Neural cell (in vitro differentiated cells): ENCODE results near the gene HMGB1. TPM values are rescaled to one million over a fixed set of nuclear protein-coding genes. Genes with fewer than 3 reads are reported as not detected.

Experiments used
- H2AFZ ChIP-seq: fragments of 200-600, 300-800 bp; sonication (generic), shearing (Covaris generic); 2 replicates; pipeline ENCODE4 v1.6.0; 2014; ENCODE audit warnings: low read depth, mild to moderate bottlenecking, antibody characterized with exemption, low read length, moderate library complexity
- H3F3A ChIP-seq: fragments of 200-600 bp; shearing (Covaris generic); 2 replicates; pipeline ENCODE4 v1.6.1; 2016; ENCODE audit warnings: mild to moderate bottlenecking, moderate library complexity, mixed read lengths, antibody characterized with exemption, low read length; ENCODE audit not compliant: insufficient read depth, poor library complexity, severe bottlenecking
- H3K27ac ChIP-seq: fragments of 200-600, 300-800 bp; sonication (generic), shearing (Covaris generic); 2 replicates; pipeline ENCODE4 v1.5.1; 2014; ENCODE audit warnings: mild to moderate bottlenecking, low read length, moderate library complexity
- H3K27me3 ChIP-seq: fragments of 300-800, 200-600 bp; sonication (generic), shearing (Covaris generic); 2 replicates; pipeline ENCODE4 v1.6.0; 2014; ENCODE audit warnings: mild to moderate bottlenecking, low read depth, low read length, moderate library complexity; ENCODE audit not compliant: insufficient read depth
- H3K36me3 ChIP-seq: fragments of 300-800, 200-600 bp; sonication (generic), shearing (Covaris generic); 2 replicates; pipeline ENCODE4 v1.5.1; 2014; ENCODE audit warnings: mild to moderate bottlenecking, antibody characterized with exemption, low read length, moderate library complexity; ENCODE audit not compliant: insufficient read depth
- H3K4me2 ChIP-seq: fragments of 300-800, 200-600 bp; sonication (generic), shearing (Covaris generic); 2 replicates; pipeline ENCODE4 v1.6.0; 2014; ENCODE audit warnings: mild to moderate bottlenecking, low read length
- H3K4me3 ChIP-seq: fragments of 300-800, 200-600 bp; sonication (generic), shearing (Covaris generic); 2 replicates; pipeline ENCODE4 v1.5.1; 2014; ENCODE audit warnings: mild to moderate bottlenecking, low read length, moderate library complexity
- H3K79me2 ChIP-seq: fragments of 200-600 bp; shearing (Covaris generic); replicated peaks from 2 replicates; pipeline ENCODE4 v1.6.0; 2014; ENCODE audit warnings: mild to moderate bottlenecking, low read length, moderate library complexity; ENCODE audit not compliant: insufficient read depth
- H3K9ac ChIP-seq: fragments of 300-800, 200-600 bp; sonication (generic), shearing (Covaris generic); 2 replicates; pipeline ENCODE4 v1.6.1; 2016; ENCODE audit warnings: mild to moderate bottlenecking, low read length, mixed read lengths
- H3K9me2 ChIP-seq: fragments of 200-600 bp; shearing (Covaris generic); 2 replicates; pipeline ENCODE4 v1.6.1; 2016; ENCODE audit warnings: mild to moderate bottlenecking, low read length, mixed read lengths; ENCODE audit not compliant: insufficient read depth
- H3K9me3 ChIP-seq: fragments of 200-600, 300-800 bp; sonication (generic), shearing (Covaris generic); 2 replicates; pipeline ENCODE4 v1.6.1; 2016; ENCODE audit warnings: mild to moderate bottlenecking, mixed run types, low read length, moderate library complexity, mixed read lengths
- H4K20me1 ChIP-seq: fragments of 200-600 bp; shearing (Covaris generic); 2 replicates; pipeline ENCODE4 v1.6.1; 2016; ENCODE audit warnings: mild to moderate bottlenecking, mixed run types; ENCODE audit not compliant: insufficient read depth
- CTCF ChIP-seq: fragments of 450-650 bp; IDR thresholded peaks from 2 replicates; pipeline ENCODE4 v1.5.1; 2014; ENCODE audit warnings: antibody characterized with exemption, mild to moderate bottlenecking, moderate library complexity; ENCODE audit not compliant: poor library complexity, severe bottlenecking
- EP300 ChIP-seq: fragments of 450-650 bp; conservative IDR thresholded peaks from 2 replicates; pipeline ENCODE4 v1.6.1; 2014; ENCODE audit warnings: antibody characterized with exemption, mild to moderate bottlenecking, moderate library complexity; ENCODE audit not compliant: poor library complexity, severe bottlenecking
- EZH2 ChIP-seq: fragments of 200-600, 300-800 bp; shearing (Covaris generic), sonication (generic); IDR thresholded peaks from 2 replicates; pipeline ENCODE4 v1.6.1; 2014; ENCODE audit warnings: antibody characterized with exemption, low read length, borderline replicate concordance, mild to moderate bottlenecking; ENCODE audit not compliant: insufficient read depth, poor library complexity, severe bottlenecking
- MXI1 ChIP-seq: fragments of 450-650 bp; conservative IDR thresholded peaks from 2 replicates; pipeline ENCODE4 v1.6.1; 2014; ENCODE audit warnings: antibody characterized with exemption, mild to moderate bottlenecking; ENCODE audit not compliant: poor library complexity, severe bottlenecking
- POLR2AphosphoS5 ChIP-seq: IDR thresholded peaks from 2 replicates; pipeline ENCODE4 v1.6.1; 2012
- RAD21 ChIP-seq: fragments of 450-650 bp; conservative IDR thresholded peaks from 2 replicates; pipeline ENCODE4 v1.6.1; 2014; ENCODE audit warnings: antibody characterized with exemption, mild to moderate bottlenecking, moderate library complexity
- SMC3 ChIP-seq: fragments of 450-650 bp; conservative IDR thresholded peaks from 2 replicates; pipeline ENCODE4 v1.6.1; 2014; ENCODE audit warnings: antibody characterized with exemption, mild to moderate bottlenecking, moderate library complexity; ENCODE audit not compliant: poor library complexity
- TAF1 ChIP-seq: IDR thresholded peaks from 2 replicates; pipeline ENCODE4 v1.6.1; 2012; ENCODE audit warnings: low read depth
- polyA plus RNA-seq: library from polyadenylated mRNA; depleted of rRNA; stranded (reverse); fragments of >200 nt; gene quantifications from 2 replicates; pipeline ENCODE4 v1.2.3, GENCODE V29; 2014
- TF ChIP-seq, protein P1 (sequence below): IDR thresholded peaks from 2 replicates; pipeline ENCODE4 v1.6.1; 2012; ENCODE audit warnings: borderline replicate concordance

Gene HMGB1
- polyA plus RNA-seq, 1 donor from 2014 or later, result 1,091 TPM

DNA sequence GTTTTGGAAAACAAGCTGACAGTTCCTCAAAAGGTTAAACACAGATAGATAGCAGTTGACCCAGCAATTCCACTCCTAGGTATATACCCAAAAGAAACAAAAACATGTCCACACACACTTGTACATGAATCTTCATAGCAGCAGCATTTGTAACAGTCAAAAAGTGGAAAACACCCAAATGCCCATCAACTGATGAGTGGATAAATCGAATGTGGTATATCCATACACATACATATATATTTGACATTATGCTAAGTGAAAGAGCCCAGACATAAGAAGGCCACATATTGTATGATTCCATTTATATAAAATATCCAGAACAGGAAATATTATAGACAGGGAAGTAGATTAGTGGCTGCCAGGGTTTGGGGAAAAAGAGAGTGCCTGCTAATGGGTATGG lies 7.9 kb upstream of the HMGB1 start:
- Histone ChIP-seq H2AFZ (no peak overlapping the region), H4K20me1 (no peaks in the 10 kb centered on the region), H3K9me3 (no peaks in the 10 kb centered on the region), H3K79me2 (no peaks in the 10 kb centered on the region), H3F3A (no peaks in the 10 kb centered on the region), H3K9ac (no peak overlapping the region), H3K36me3 (no peaks in the 10 kb centered on the region), H3K4me3 (no peak overlapping the region), H3K27ac (no peak overlapping the region), H3K9me2 (no peaks in the 10 kb centered on the region), H3K4me2 (no peak overlapping the region), H3K27me3 (no peaks in the 10 kb centered on the region)
- TF ChIP-seq EZH2 (no peak), CTCF (no peak), EP300 (no peak), TAF1 (no peak), POLR2AphosphoS5 (no peak), MXI1 (no peak), SMC3 (no peak), RAD21 (no peak)
- TF ChIP-seq, protein P1, sequence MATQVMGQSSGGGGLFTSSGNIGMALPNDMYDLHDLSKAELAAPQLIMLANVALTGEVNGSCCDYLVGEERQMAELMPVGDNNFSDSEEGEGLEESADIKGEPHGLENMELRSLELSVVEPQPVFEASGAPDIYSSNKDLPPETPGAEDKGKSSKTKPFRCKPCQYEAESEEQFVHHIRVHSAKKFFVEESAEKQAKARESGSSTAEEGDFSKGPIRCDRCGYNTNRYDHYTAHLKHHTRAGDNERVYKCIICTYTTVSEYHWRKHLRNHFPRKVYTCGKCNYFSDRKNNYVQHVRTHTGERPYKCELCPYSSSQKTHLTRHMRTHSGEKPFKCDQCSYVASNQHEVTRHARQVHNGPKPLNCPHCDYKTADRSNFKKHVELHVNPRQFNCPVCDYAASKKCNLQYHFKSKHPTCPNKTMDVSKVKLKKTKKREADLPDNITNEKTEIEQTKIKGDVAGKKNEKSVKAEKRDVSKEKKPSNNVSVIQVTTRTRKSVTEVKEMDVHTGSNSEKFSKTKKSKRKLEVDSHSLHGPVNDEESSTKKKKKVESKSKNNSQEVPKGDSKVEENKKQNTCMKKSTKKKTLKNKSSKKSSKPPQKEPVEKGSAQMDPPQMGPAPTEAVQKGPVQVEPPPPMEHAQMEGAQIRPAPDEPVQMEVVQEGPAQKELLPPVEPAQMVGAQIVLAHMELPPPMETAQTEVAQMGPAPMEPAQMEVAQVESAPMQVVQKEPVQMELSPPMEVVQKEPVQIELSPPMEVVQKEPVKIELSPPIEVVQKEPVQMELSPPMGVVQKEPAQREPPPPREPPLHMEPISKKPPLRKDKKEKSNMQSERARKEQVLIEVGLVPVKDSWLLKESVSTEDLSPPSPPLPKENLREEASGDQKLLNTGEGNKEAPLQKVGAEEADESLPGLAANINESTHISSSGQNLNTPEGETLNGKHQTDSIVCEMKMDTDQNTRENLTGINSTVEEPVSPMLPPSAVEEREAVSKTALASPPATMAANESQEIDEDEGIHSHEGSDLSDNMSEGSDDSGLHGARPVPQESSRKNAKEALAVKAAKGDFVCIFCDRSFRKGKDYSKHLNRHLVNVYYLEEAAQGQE, result no peak

GRCh38 chr13:30466841-30467252 lies 1.1 kb upstream of the HMGB1 start:
- Histone ChIP-seq H3K9me2 (no peaks in the 10 kb centered on the region), H3K27ac (no peak overlapping the region), H3K9ac (no peak overlapping the region), H3K27me3 (no peaks in the 10 kb centered on the region), H3K4me2 (no peak overlapping the region), H3K4me3 (no peak overlapping the region), H3K36me3 (no peaks in the 10 kb centered on the region), H4K20me1 (no peaks in the 10 kb centered on the region), H3K9me3 (no peaks in the 10 kb centered on the region), H3F3A (peaks cover 2% of the 10 kb centered on the region), H2AFZ (no peak overlapping the region), H3K79me2 (peaks cover 25% of the 10 kb centered on the region)
- TF ChIP-seq EZH2 (no peak), TAF1 (no peak), SMC3 (no peak), RAD21 (no peak)
